Peyer's patch (tissue), 4 donors: ENCODE results near the gene ARMCX5.

Experiments used
- CTCF ChIP-seq, 6 experiments: fragments of 450-650 bp in 4 of 6; fragments of 200-600 bp in 2 of 6; sonication (generic) in 1 of 6; IDR thresholded peaks; one replicate each; pipeline ENCODE4 v1.5.1; 2017 to 2019; ENCODE audit warnings: antibody characterized with exemption in 6 of 6, mild to moderate bottlenecking in 3 of 6, moderate library complexity in 1 of 6
- POLR2A ChIP-seq, 2 donors: fragments of 450-650 bp; IDR thresholded peaks; one replicate each; pipeline ENCODE4 v1.5.1; 2017; ENCODE audit warnings: antibody characterized with exemption in 2 of 2, mild to moderate bottlenecking in 2 of 2, moderate library complexity in 2 of 2

- TF ChIP-seq CTCF (IDR thresholded peaks at IDR 0.05) (no peak), POLR2A (IDR thresholded peaks at IDR 0.05) (no peak)
These were observed 52.1 kb downstream of the ARMCX5 start, which contains the start of gene GPRASP1 for GRCh38 chrX:102651242-102652011.
